HEK293 (cell line): ENCODE data around the gene COL25A1.

Experiments
- CTCF ChIA-PET: fragments of 350-600 bp; formaldehyde crosslinking; extraction: SDS; loops from one replicate; lab custom pipeline; 2021; ENCODE audit warnings: antibody characterized with exemption; lab: Yijun Ruan, JAX
- POLR2A ChIA-PET: fragments of 300-600 bp; formaldehyde crosslinking; extraction: SDS; loops from one replicate; lab custom pipeline; 2020; ENCODE audit warnings: antibody characterized with exemption, inconsistent platforms; lab: Yijun Ruan, JAX
- H3K27ac ChIP-seq: fragments of 200-500 bp; sonication (Bioruptor generic); 2 replicates; pipeline ENCODE4 v1.5.1; 2014; ENCODE audit warnings: low read depth, low read length, control low read depth, inconsistent platforms; ENCODE audit errors: extremely low read depth
- H3K36me3 ChIP-seq, 2 experiments: fragments of 200-500 bp in 1 of 2; sonication (Bioruptor generic) in 1 of 2; 1 replicate in 1 of 2; 2 replicates in 1 of 2; pipeline ENCODE4 v1.5.1; 2014 to 2017; ENCODE audit warnings: inconsistent platforms in 2 of 2, low read length in 2 of 2; ENCODE audit not compliant: control insufficient read depth in 2 of 2, insufficient read depth in 1 of 2
- H3K4me1 ChIP-seq: fragments of 200-500 bp; sonication (Bioruptor generic); 2 replicates; pipeline ENCODE4 v1.5.1; 2014; ENCODE audit warnings: mild to moderate bottlenecking, low read length, inconsistent platforms; ENCODE audit not compliant: control insufficient read depth, insufficient read depth
- H3K4me3 ChIP-seq: 2 replicates; pipeline ENCODE4 v1.5.1; 2011; ENCODE audit warnings: low read depth, mild to moderate bottlenecking, control low read depth, low read length, moderate library complexity
- H3K9me3 ChIP-seq: fragments of 200-500 bp; sonication (Bioruptor generic); 2 replicates; pipeline ENCODE4 v1.5.1; 2014; ENCODE audit warnings: low read depth, low read length, inconsistent platforms; ENCODE audit not compliant: control insufficient read depth, insufficient read depth
- FEZF1 ChIP-seq: fragments of 450-650 bp; formaldehyde crosslinking; IDR thresholded peaks from 2 replicates; pipeline ENCODE4 v1.5.1; 2016; ENCODE audit warnings: missing biosample characterization, missing genetic modification characterization
- MEIS1 ChIP-seq: sonication (generic); formaldehyde crosslinking; IDR thresholded peaks from 2 replicates; pipeline ENCODE4 v1.8.1; 2022; ENCODE audit warnings: missing genetic modification reagents, mild to moderate bottlenecking, borderline replicate concordance
- OVOL3 ChIP-seq: fragments of 450-650 bp; formaldehyde crosslinking; IDR thresholded peaks from 2 replicates; pipeline ENCODE4 v1.5.1; 2016; ENCODE audit warnings: missing biosample characterization, missing genetic modification characterization
- RBAK ChIP-seq: fragments of 450-650 bp; formaldehyde crosslinking; IDR thresholded peaks from 2 replicates; pipeline ENCODE4 v1.5.1; 2016; ENCODE audit warnings: missing biosample characterization, missing genetic modification characterization
- SP3 ChIP-seq: fragments of 450-650 bp; formaldehyde crosslinking; IDR thresholded peaks from 2 replicates; pipeline ENCODE4 v1.5.1; 2016; ENCODE audit warnings: missing biosample characterization, missing genetic modification characterization
- SP7 ChIP-seq: fragments of 450-650 bp; formaldehyde crosslinking; IDR thresholded peaks from 2 replicates; pipeline ENCODE4 v1.5.1; 2016; ENCODE audit warnings: missing biosample characterization, missing genetic modification characterization
- ZBTB10 ChIP-seq: fragments of 450-650 bp; formaldehyde crosslinking; IDR thresholded peaks from 2 replicates; pipeline ENCODE4 v1.5.1; 2016; ENCODE audit warnings: missing biosample characterization, missing genetic modification characterization
- ZFP3 ChIP-seq: fragments of 450-650 bp; formaldehyde crosslinking; IDR thresholded peaks from 2 replicates; pipeline ENCODE4 v1.5.1; 2016; ENCODE audit warnings: low read depth, missing biosample characterization, missing genetic modification characterization
- ZFP37 ChIP-seq: fragments of 450-650 bp; formaldehyde crosslinking; IDR thresholded peaks from 2 replicates; pipeline ENCODE4 v1.5.1; 2016; ENCODE audit warnings: missing biosample characterization, missing genetic modification characterization
- ZFP69B ChIP-seq: fragments of 450-650 bp; formaldehyde crosslinking; IDR thresholded peaks from 2 replicates; pipeline ENCODE4 v1.5.1; 2016; ENCODE audit warnings: missing biosample characterization, missing genetic modification characterization
- ZNF19 ChIP-seq: fragments of 450-650 bp; formaldehyde crosslinking; IDR thresholded peaks from 2 replicates; pipeline ENCODE4; 2016; ENCODE audit warnings: missing biosample characterization, missing genetic modification characterization, low read depth
- ZNF248 ChIP-seq: fragments of 450-650 bp; formaldehyde crosslinking; IDR thresholded peaks from 2 replicates; pipeline ENCODE4 v1.5.1; 2017; ENCODE audit warnings: missing biosample characterization, missing genetic modification characterization
- ZNF391 ChIP-seq: fragments of 450-650 bp; formaldehyde crosslinking; IDR thresholded peaks from 2 replicates; pipeline ENCODE4 v1.5.1; 2016; ENCODE audit warnings: low read depth, missing biosample characterization, missing genetic modification characterization, borderline replicate concordance
- ZNF398 ChIP-seq: fragments of 450-650 bp; formaldehyde crosslinking; IDR thresholded peaks from 2 replicates; pipeline ENCODE4 v1.5.1; 2017; ENCODE audit warnings: missing biosample characterization, missing genetic modification characterization
- ZNF660 ChIP-seq: fragments of 450-650 bp; IDR thresholded peaks from 2 replicates; pipeline ENCODE4 v1.5.1; 2018; ENCODE audit warnings: missing biosample characterization, mild to moderate bottlenecking, missing genetic modification characterization
- ZNF747 ChIP-seq: fragments of 450-650 bp; formaldehyde crosslinking; IDR thresholded peaks from 2 replicates; pipeline ENCODE4 v1.5.1; 2016; ENCODE audit warnings: missing biosample characterization, missing genetic modification characterization
- ZNF768 ChIP-seq: fragments of 450-650 bp; formaldehyde crosslinking; IDR thresholded peaks from 2 replicates; pipeline ENCODE4 v1.5.1; 2018; ENCODE audit warnings: missing biosample characterization, mild to moderate bottlenecking, missing genetic modification characterization
- ZNF791 ChIP-seq: fragments of 450-650 bp; formaldehyde crosslinking; IDR thresholded peaks from 2 replicates; pipeline ENCODE4 v1.5.1; 2016; ENCODE audit warnings: missing biosample characterization, missing genetic modification characterization
- TF ChIP-seq, protein P1 (sequence below): fragments of 450-650 bp; formaldehyde crosslinking; IDR thresholded peaks from 2 replicates; pipeline ENCODE4 v1.5.0; 2017; ENCODE audit warnings: missing biosample characterization, missing genetic modification characterization, borderline replicate concordance
- TF ChIP-seq, protein P2 (sequence below): fragments of 450-650 bp; formaldehyde crosslinking; IDR thresholded peaks from 2 replicates; pipeline ENCODE4 v1.5.1; 2016; ENCODE audit warnings: missing biosample characterization, missing genetic modification characterization

The COL25A1 gene

DNA sequence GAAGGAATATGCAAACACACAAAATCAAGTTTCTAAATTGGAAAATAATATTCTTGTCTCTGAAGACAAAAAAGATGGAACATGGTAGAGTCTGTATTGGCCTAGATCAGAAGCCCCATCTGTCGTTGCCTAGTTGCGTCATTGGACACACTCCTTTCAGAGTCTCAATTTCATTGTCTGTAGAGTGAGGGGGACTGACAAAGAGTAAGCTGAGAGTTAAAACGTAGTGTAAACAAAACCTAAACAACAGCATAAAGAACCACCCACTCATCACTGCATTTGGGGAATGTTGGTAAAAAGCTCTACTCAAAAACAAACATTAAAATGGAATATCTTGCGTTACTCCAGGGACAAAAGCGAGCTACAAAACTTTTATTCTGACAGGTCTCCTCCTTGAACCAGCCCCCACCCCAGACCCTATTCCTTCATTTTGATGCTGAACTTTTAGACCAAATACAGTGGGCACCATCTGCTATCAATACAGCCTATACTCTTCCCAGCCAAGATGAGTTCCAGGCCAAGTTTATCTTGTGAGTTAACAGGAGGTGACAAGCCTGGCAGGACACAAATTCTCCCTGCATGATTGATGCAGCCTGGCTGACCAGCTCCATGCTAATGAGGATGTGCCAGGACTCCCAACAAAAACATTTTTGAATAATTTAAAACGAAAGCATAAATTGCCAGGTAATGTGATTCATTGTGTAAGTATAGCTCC lies 125.2 kb downstream of the COL25A1 start:
- POLR2A ChIA-PET = no interaction called here
- CTCF ChIA-PET = interaction anchor here (0.6 kb wide), 1 partner anchor 346 kb away, joined by 3 read pairs; no protein-coding TSS in a partner anchor

DNA sequence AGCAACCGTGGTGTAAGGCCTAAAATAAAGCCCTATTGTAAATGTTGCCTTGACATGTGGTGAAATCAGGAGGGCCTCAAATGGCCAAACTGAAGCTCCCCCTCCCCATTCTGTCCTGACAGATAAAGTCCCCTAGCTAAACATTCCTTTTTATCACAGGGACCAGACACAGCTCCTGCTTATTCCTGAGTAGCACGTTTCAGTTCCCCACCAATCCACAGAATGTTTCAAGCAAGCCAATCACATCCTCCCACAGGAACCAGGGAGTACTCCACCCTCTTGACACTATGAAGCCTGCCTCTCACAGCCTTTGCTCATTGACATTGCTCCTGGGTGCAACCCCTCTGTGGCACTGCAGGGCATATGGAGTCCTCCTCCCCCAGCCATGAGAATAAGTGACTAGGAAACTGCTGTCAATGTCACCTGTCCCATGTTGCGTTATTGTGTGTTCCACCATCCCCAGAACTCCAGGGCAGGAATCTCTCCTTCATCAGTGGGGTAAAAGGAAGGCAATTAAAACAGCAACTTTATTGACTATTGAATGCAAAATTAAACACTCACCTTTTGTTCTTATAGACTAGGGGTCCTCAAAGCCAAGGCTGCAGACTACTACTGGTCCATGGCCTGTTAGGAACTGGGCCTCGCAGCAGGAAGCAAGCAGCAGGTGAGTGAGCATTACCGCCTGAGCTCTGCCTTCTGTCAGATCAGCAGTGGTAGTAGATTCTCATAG lies 128.1 kb downstream of the COL25A1 start:
- Histone ChIP-seq H3K36me3 (no peaks in the 10 kb centered on the region), H3K4me3 (no peak overlapping the region), H3K4me1 (no peaks in the 10 kb centered on the region), H3K9me3 (no peaks in the 10 kb centered on the region), H3K27ac (no peak overlapping the region)
- CTCF ChIA-PET = no interaction called here
- POLR2A ChIA-PET = no interaction called here
- TF ChIP-seq ZFP3 (tag by site-specific recombination) (no peak), ZNF768 (tag by site-specific recombination) (no peak), ZNF660 (tag by site-specific recombination) (no peak), FEZF1 (tag by site-specific recombination) (no peak), ZNF19 (tag by site-specific recombination) (no peak), SP3 (tag by site-specific recombination) (no peak), ZBTB10 (tag by site-specific recombination) (no peak), SP7 (tag by site-specific recombination) (no peak), ZNF391 (tag by site-specific recombination) (no peak), ZFP69B (no peak), ZNF791 (tag by site-specific recombination) (no peak), RBAK (tag by site-specific recombination) (no peak), ZNF747 (tag by site-specific recombination) (no peak)
- TF ChIP-seq, protein P1, sequence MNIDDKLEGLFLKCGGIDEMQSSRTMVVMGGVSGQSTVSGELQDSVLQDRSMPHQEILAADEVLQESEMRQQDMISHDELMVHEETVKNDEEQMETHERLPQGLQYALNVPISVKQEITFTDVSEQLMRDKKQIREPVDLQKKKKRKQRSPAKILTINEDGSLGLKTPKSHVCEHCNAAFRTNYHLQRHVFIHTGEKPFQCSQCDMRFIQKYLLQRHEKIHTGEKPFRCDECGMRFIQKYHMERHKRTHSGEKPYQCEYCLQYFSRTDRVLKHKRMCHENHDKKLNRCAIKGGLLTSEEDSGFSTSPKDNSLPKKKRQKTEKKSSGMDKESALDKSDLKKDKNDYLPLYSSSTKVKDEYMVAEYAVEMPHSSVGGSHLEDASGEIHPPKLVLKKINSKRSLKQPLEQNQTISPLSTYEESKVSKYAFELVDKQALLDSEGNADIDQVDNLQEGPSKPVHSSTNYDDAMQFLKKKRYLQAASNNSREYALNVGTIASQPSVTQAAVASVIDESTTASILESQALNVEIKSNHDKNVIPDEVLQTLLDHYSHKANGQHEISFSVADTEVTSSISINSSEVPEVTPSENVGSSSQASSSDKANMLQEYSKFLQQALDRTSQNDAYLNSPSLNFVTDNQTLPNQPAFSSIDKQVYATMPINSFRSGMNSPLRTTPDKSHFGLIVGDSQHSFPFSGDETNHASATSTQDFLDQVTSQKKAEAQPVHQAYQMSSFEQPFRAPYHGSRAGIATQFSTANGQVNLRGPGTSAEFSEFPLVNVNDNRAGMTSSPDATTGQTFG (tag by site-specific recombination) = no peak
- TF ChIP-seq, protein P2, sequence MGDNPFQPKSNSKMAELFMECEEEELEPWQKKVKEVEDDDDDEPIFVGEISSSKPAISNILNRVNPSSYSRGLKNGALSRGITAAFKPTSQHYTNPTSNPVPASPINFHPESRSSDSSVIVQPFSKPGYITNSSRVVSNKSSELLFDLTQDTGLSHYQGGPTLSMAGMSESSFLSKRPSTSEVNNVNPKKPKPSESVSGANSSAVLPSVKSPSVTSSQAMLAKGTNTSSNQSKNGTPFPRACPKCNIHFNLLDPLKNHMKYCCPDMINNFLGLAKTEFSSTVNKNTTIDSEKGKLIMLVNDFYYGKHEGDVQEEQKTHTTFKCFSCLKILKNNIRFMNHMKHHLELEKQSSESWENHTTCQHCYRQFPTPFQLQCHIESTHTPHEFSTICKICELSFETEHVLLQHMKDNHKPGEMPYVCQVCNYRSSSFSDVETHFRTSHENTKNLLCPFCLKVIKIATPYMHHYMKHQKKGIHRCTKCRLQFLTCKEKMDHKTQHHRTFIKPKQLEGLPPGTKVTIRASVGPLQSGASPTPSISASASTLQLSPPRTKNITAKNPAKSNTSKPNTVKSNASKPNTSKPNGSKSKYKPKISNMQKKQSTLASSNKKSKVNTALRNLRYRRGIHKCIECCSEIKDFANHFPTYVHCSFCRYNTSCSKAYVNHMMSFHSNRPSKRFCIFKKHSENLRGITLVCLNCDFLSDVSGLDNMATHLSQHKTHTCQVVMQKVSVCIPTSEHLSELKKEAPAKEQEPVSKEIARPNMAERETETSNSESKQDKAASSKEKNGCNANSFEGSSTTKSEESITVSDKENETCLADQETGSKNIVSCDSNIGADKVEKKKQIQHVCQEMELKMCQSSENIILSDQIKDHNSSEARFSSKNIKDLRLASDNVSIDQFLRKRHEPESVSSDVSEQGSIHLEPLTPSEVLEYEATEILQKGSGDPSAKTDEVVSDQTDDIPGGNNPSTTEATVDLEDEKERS (tag by site-specific recombination) = no peak

More for the DNA sequence above, 125.2 kb downstream of the COL25A1 start:
- no peak overlapping the region for H3K4me3 ChIP-seq
- TF ChIP-seq ZFP37 (no peak), ZNF248 (tag by site-specific recombination) (no peak), OVOL3 (tag by site-specific recombination) (no peak), ZNF398 (tag by site-specific recombination) (no peak), MEIS1 (CRISPR knock-in tag) (no peak)
- TF ChIP-seq, all 188 proteins: peak for 0
- Histone ChIP-seq H3K9me3 (no peaks in the 10 kb centered on the region), H3K36me3 (no peaks in the 10 kb centered on the region), H3K27ac (no peak overlapping the region), H3K4me1 (no peaks in the 10 kb centered on the region)
